Measurements from ENCODE around the gene MRPS2.
"Not testable (repeated sequence)": the region's sequence is repeated elsewhere in the genome, so short reads cannot be mapped to it uniquely, and the experiment has no call there.

Gene MRPS2

DNA sequence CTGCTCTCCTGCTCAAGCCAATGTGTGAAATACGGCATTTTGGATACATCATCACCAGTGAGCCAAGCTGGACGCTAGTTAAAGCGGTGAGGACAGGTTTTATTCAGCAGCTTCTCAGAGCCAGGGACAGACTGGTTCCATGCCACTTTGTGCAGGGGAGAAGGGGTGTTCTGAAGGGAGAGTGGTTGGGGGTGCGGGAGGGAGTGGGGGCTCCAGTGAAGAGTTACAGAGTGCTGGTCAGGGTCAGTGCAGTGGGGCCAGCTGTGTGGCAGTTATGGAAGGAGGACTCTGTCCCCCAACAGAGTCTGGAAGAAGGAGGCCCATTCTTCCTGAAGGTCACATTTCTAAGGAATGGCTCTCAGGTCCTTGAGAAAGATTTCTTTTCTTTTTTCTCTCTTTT, 34.3 kb downstream of the MRPS2 start:
- not testable (repeated sequence) for DNase-seq

DNA sequence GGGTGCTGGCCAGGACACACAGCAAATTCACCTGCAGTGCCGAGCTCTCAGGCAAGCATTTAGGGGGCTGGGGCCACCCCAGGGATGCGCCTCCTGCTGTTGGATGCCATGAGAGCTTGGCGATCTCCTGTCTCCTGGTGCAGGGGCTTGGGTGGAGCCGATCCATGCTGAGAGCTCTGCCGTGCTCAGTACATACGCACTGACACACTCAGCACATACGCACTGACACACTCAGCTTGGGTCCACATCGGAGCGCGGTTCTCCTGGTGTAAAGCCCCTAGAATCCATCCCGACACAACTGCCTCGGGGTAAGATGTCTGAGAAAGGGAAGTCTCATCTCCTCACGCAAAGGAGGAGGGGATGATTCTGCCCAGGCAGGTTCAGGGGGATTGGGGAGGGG, 35.1 kb downstream of the MRPS2 start:
- not testable (repeated sequence) for DNase-seq

- DNase-seq: no peak
Observed at GRCh38 chr9:135536216-135536615, 35.7 kb downstream of the MRPS2 start.

DNA sequence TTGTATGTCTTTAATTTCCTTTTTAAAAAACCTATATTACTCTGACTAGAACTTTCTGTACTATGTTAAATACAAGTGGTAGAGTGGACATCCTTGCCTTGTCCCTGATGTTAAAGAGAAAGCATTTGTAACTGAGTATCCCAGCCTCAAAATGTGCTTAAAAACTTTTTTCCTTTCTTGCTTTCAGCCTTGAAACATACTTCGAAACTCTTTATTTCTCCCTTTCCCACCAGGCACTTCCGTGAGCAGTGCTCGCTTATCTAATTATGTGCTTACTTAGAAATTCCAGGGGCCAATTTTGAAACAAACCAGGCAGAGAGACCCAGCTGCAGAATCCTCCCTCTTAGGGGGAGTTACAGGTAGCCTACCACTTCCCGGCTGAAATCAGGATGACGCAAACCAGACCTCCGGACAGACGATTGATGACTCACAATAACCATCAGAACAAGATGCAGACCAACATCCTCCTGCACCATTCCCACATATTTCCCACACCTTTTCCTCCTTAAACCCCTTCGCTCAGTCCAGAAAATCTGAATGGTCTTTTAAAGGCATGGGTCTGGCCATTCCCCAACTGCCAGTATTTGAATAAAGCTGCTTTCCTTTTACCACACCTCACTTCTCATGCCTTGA, 42.9 kb downstream of the MRPS2 start:
- DNase-seq: not testable (repeated sequence)

- DNase-seq: no peak
Observed at GRCh38 chr9:135544981-135545635, 44.6 kb downstream of the MRPS2 start.

DNA sequence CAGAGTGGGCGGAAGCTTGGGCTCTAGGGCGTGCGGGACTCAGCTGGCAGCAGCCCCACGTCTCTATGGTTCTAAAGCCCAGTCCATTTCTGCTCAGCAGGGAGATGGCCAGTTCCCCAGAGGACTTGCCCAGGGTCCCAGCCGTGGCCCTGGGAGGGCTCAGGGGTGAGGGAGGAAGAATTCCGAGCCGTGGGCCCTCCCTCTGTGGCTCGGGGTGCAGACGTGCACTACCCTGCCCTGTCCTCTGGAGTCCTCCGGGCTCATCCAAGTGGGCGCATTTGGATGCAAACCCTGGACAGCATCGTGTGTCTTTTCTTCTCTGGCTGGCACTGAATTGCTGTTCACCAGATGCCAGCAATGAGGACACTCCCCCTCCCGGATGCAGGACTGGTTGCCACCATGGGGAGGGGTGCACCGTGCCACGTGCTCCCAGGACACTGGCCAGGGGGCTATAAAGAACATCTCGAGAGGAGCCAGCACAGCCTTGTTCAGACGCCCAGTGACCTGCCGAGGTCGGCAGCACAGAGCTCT, 45.2 kb downstream of the MRPS2 start, which contains the start of gene OBP2A:
Gene OBP2A (plus strand): TSS at position 481 of the 531 bp plus-strand sequence. CDS start 55 bp downstream, outside the sequence.
- not testable (repeated sequence) for DNase-seq

- not testable (repeated sequence) for DNase-seq
Observed at GRCh38 chr9:135546792-135547617, 46.5 kb downstream of the MRPS2 start.

GRCh38 chr9:135547756-135548736, 47.6 kb downstream of the MRPS2 start:
- DNase-seq: no peak

GRCh38 chr9:135549478-135550343, 49.2 kb downstream of the MRPS2 start:
- not testable (repeated sequence) for DNase-seq

DNA sequence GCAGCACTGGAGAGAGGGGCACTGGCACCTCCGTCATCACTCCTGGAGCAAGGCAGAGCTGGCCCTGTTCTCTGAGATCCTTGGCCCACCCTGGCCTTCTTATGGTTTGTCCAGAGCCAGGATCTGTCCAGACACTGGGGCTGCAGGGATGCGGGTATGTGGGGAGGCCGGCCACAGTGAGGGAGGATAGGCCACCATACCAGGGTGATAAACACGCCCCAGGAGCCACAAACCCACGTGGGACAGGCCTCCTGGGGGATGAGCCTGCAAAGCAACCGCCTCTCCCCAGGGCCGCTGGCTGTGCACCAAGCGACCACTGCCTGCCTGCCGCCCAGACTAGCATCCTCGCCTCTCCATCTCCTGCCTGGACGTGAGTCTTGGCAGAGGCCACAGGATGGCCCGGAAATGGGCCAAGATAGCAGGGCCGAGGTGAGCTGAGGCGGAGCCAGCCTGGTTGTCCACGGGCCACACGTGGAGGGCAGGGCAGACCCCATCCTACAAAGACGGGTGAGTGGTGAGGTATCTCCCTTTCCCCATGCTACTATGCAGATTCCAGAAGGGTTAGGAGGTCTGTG, 49.9 kb downstream of the MRPS2 start:
- DNase-seq: no peak

- no peak for DNase-seq
Observed at GRCh38 chr9:135551031-135551430, 50.5 kb downstream of the MRPS2 start.

GRCh38 chr9:135551456-135551855, 51.0 kb downstream of the MRPS2 start:
- no peak for DNase-seq

DNA sequence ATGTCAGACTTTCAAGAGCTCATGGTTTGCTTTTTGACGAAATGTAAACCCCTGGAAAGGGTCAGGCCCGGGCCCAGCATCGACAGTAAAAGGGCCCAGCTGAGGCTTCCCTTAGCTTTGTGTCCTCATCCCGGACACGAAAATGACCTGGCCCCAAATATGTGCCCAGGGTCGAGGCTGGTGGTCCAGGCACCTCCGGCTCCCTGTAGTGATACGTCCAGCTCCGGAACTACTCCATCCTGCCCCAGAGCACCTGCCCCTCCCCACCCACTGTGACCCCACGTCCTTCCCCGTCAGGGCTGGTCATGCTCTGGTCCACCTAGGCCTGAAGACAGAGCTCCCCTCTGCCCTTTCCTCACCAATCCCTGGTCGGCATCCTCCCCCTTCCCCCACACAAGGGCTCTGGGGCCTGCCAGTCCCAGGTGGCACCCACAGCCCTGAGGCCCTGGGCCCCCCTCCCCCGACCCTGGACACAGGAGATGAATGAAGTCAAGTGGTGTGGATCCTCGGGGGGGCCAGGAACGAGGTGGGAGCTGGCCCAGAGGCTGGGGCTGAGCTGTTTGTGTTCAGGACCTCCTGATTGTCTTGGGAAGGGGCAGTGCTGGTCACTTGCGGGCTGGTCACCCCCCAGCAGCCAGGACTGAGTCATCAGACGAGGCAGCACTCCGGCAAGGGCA, 51.7 kb downstream of the MRPS2 start:
- no peak for DNase-seq

GRCh38 chr9:135552698-135553171, 52.3 kb downstream of the MRPS2 start:
- no peak for DNase-seq
